GM10847 (cell line): ENCODE measurements around the gene GCHFR.

ENCODE experiments used
- POLR2A ChIP-seq: IDR thresholded peaks from 2 replicates; pipeline ENCODE4 v1.6.1; 2011; ENCODE audit not compliant: insufficient read length; ENCODE audit errors: extremely low read depth

GCHFR gene

DNA sequence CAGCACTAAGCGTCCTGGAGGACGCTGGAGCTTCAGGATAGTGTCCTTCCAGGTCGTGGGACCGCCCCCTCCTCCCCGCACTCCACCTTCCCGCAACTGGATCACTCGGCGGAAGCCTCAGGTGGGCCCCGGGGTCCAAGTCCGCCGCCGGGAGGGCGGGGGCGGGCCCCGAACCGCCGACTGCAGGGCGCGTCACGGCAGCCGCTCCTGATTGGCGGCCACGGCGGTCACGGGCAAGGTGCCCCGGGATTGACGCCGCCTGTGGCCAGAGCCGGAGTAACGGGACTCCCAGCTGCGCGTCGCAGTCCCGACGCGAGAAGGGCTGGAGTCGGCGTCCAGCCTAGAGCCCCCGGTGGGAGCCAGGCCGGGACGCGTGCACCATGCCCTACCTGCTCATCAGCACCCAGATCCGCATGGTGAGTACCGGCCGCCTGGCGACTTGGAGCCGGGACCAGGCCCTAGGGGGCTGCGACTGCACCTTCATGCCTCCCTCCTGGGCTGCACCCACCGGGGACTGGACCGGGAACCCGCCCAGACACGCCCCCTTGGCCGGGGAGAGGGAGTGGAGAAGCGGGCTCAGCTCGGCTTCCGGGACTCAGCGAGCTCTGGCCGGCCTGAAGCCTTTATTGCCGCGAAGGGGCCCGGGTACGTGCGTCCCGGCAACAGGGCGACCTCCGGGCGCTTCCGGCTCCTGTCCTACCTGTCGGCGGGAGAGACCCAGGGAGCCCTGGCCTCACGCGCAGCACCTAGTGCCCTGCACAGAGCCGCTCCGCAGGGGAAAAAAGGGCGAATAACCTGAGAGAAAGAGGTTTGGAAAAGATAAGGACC, at the start of gene GCHFR:
TSS of gene GCHFR (plus strand) at position 268 of the 828 bp plus-strand sequence. CDS start at position 381, 113 bp downstream.
- no peak for TF ChIP-seq POLR2A

DNA sequence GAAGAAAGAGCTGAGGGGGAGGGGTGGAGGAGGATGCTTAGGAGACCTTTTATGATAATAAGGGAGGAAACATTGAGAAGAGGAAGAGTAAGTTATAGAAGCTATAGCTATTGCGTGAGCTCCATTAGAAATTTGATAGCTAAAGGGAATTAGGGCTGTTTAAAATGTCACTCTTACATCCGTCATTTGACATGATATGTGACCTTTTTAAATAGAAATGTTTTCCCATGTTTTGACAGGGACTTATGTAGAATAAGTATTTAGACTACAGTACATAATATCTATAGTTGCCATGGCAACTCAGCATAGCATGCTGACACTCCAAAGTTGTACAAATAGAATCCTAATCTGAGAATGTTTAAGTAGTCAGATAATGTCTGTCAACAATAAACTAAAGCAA, 49.7 kb upstream of the GCHFR start:
- TF ChIP-seq POLR2A = no peak

DNA sequence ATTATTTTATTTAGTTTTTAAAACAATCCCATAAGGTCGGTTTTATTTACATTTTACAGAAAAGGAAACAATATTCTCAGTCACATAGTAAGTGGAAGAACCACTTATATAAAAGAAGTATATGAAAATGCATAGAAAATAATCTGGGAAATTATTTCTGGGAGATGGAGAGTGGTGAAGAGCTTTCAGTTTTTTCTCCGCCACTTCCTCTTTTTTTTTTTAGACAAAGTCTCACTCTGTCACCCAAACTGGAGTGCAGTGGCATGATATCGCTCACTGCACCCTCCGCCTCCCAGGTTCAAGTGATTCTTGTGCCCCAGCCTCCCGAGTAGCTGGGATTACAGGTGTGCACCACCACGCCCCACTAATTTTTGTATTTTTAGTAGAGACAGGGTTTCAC, 47.7 kb upstream of the GCHFR start:
- TF ChIP-seq POLR2A = no peak

DNA sequence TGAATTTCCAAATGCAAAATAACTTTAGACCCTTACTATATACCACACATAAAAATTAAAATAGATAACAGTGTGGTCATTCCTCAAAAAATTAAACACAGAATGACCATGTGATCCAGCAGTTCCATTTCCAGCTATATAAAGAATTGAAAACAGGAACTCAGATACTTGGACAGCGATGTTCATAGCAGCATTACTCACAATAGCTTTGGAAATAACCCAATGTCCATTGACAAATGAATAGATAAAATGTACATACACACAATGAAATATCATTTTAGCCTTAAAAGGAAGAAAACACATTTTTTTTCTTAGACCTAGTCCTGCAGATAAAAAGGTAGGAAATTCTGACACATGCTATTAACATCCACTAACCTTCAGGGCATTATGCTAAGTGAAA, 42.2 kb upstream of the GCHFR start:
- TF ChIP-seq POLR2A = no peak

DNA sequence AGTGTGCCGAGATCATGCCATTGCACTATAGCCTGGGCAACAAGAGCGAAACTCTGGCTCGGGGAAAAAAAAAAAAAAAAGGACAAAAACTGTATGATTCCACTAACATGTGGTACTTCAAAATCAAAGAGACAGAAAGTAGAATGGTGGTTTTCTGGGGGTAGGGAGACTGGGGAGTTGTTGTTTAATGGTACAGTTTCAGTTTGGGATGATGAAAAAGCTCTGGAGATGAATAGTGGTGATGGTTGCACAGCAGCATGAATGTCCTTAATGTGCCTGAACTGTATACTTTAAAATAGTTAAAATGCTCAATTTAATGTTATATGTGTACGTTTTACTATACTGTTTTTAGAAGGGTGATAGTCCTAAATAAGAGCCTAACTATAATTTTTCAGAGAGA, 41.5 kb upstream of the GCHFR start:
- no peak for TF ChIP-seq POLR2A

DNA sequence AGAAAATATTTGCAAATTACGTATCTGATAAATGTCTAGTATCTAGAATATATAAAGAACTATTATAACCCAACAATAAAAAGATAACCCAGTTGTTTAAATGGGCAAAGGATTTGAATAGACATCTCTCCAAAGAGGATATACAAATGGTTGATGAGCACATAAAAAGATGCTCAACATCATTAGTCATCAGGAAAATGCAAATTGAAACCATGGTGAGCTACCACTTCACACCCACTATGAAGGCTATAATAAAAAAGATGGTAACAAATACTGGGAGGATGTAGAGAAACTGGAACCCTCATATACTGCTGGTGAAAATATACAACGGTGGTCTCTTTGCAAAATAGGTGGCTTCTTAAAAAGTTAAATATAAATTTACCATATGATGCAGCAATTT, 40.9 kb upstream of the GCHFR start:
- no peak for TF ChIP-seq POLR2A

DNA sequence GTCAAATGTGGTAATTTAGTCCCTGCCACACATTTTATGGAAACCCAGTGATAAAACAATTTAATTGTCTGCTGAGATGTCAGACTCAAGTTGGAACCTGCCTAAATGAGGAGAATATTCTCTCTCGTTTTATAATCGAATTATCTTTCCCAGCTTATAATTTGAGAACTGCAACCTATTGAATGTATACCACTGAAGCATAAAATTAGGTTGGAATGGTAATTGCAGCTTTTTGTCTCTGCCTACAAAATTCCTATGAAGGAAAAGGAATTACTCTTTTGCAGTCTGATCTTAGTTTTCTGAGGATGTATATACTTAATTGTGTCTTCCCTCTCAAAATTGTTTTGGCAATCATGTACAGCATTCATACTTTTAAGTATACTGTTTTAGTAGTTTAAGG, 39.9 kb upstream of the GCHFR start:
- TF ChIP-seq POLR2A = no peak

DNA sequence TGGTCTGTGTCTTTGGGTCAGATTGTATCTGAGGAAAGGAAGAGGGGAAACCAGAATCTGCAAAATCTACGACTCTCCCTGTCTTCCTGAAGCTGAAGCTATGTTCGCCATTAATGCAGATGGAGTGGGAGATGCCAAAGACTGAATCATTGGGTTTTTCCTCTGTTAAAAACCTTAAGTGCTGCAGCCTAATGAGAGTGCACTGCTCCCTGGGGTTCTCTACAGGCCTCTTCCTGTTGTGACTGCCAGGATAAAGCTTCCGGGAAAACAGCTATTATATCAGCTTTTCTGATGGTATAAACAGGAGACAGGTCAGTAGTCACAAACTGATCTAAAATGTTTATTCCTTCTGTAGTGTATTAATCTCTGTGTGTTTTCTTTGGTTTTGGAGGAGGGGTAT, 32.8 kb upstream of the GCHFR start:
- TF ChIP-seq POLR2A = no peak

DNA sequence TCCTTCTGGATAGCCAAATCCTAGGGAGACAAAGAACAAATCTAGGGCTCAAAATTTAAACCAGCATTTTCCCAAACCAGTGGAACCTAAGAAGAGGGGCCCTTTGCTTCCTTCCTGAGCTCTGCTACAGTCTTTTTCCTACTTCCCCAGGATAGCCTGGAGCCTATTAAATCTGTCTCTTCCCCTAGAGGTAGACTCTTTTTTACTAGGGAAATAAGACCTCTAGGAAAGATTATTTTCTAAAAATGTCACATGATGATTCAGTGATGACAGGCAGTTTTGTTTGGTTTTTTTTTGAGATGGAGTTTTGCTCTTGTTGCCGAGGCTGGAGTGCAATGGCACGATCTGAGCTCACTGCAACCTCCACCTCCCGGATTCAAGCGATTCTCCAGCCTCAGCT, 27.3 kb upstream of the GCHFR start:
- no peak for TF ChIP-seq POLR2A

DNA sequence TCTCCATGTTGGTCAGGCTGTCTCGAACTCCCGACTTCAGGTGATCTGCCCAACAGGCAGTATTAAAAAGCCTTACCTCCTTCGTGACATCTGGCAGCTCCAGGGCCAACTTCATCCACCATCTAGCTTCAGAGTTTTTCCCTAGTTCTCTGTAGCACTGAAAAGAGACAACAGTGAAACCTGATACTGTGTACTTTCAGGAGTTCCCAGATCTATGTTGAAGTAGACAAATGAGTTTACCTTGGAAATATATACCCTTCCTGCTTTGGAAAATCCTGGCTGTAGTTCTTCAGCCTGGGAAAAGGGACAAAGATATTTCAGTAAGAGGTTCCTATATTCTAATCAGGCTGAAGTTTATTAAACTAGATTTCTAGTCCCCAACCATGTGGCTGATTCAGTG, 26.8 kb upstream of the GCHFR start:
- TF ChIP-seq POLR2A = no peak

DNA sequence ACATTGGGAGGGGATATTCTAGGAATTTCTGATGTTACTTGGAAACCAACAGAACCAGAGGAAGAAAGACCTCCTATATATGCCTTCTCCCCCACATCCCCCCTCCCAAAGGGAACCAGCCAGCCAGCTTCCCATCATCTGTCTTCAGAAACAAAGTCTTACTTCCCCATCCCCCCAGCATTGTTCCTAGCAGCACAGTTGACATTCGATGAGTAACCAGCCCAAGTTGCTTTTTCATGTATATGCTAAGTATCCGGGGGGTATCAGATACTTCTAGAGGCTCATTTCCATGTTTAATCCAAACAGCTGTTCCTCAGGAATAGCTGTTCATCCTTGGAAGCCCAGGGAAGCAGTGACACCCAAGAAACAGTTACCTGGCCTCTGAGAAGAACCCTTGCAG, 24.8 kb upstream of the GCHFR start:
- no peak for TF ChIP-seq POLR2A

DNA sequence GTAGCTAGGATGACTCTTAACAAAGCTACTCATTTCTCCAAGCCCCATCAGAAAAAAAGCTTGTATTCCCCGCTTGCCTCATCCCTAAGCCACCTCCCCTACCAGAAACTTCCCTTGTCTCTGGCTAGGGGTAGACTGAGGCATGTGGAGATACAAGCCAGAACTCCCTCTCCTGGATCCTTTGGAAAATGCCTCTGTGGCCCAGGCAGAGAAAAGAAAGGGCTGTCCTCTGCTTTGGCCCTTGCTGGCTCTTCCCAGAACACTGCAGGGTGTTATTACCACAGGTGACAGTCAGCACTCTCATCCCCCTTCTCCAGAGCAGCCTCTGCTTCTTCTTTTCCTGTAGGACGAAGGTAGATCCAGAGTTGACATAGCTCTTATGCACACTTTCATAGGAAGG, 24.0 kb upstream of the GCHFR start:
- no peak for TF ChIP-seq POLR2A

DNA sequence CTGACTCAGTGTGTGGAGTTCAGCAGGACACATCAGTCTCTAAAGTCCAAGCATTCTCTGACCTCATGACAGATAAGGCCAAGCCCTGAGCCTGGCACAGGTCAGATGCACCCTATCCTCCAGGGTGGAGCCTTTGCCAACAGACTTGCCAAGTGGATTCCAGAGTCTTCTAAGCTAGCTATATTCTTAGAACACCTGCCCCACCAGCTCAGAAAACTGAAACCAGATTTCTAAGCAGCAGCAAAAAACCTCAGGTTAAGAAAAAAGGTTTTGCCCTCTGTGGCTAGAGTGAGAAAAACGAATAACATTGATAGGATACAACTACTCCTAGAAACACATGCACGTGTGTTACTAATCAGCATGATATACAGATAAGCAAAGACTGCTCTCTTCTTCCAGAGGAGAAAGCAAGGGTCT, 20.4 kb upstream of the GCHFR start:
- TF ChIP-seq POLR2A = no peak

DNA sequence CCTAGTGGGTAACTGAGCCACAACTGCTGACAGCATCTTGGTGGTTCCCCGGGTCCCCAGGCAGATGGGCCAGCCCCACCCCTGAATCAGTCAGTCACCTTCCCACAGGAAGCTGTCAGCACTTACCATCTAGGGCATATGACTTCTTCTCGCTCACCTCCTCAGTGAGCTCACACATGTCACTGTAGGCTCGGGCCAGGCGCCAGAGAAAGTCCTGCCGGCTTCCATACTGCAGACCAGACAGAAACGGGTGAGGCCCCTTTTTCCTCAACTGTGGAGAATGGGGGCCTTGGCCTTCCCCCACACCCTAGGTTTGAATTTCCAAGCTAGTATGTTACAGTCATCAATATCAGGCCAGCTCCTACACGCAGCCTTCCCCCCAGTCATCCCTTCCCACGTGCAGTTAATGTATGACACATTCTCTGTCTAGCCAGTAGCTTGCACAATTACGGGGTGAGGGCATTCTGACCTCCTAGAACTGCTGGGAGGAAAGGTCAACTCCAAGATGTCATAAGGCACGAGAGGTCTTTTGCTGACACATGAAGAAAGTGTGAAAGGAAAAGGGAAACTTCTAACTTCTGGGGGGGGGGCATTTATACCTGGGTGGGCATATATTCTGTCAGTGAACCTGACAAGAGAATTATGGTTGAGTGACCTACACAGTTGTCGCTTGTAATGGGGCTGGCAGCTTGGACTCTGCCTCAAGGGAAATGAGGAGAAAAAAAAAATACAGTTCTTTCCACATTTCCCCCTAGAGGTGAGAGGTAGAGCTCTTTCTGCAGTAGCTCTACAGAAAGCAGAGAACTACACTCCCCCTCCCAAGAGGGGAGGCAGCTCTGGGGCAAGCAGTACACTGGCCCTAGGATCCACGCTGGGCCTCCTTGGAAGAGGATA, 19.7 kb upstream of the GCHFR start:
- TF ChIP-seq POLR2A = no peak

DNA sequence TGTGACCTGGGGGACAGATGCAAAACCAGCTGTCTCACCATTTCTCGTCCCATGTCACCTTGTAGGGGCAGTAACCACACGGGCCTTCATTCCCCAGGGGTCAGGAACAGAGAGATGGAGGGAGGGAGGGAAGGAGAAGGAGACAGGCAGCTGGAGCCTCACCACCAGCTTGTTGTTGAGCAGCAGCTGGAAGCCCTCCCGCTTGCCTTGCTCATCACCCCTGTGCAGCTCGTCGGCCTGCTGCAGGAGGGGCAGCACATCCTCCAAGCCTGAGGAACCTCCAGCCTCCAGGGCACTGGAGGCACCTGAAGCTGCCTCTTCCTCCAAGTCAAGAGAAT, 19.1 kb upstream of the GCHFR start:
- TF ChIP-seq POLR2A = no peak

DNA sequence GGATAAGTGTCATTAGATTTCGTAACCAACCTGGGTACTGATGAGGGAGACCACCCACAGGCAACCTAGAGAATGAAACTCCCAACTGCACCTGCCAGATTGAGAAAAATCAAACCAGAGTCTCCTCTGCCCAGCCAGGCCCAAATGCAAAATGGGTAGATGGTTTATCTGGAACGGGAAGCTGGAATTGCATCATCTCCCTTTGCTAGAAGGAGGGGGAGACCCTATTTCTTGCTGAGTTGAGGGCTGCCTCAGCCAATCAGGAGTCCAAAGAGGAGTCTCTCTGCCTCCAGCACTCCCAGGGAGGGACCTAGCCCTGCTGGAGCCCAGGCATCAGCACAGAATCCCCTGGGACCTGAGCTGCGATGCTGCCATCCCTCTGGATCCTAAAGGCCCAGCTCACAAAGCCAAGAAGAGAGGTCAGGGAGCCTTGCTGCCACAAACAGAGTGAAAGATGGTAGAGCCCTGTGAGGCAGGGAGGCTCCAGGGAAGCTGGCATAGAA, 16.9 kb upstream of the GCHFR start:
- no peak for TF ChIP-seq POLR2A
